G401 (cell line): ENCODE results near the gene RORC. TPM values are rescaled to one million over a fixed set of nuclear protein-coding genes. Genes with fewer than 3 reads are reported as not detected.

Experiments
- total RNA-seq: library from RNA; depleted of rRNA; stranded (reverse); fragments of >200 nt; shearing (Covaris generic); gene quantifications from 2 replicates; pipeline ENCODE4 v1.2.3, GENCODE V29; 2014; rRNA removed

RORC gene
- total RNA-seq, 1 experiment from 2014 or later = not detected

Other genes with a start within 250 kb of the RORC start
- 25.5 and 32.7 TPM in 2 replicates for gene SNX27, start 219.8 kb downstream of the RORC start, total RNA-seq
- not detected in 2 replicates for gene CELF3, start 115.0 kb downstream of the RORC start, total RNA-seq
- not detected in 2 replicates for gene RIIAD1, start 110.3 kb downstream of the RORC start, total RNA-seq
- 173 and 199 TPM in 2 replicates for gene MRPL9, start 68.3 kb downstream of the RORC start, total RNA-seq
- gene TDRKH, start 41.3 kb downstream of the RORC start, total RNA-seq = 20.6 and 21.2 TPM in 2 replicates
- gene LINGO4, start 26.4 kb downstream of the RORC start, total RNA-seq = not detected in 2 replicates
- gene C2CD4D, start 8.0 kb upstream of the RORC start, total RNA-seq = not detected in 2 replicates
- not detected in 2 replicates for gene THEM5, start 21.9 kb upstream of the RORC start, total RNA-seq
- gene THEM4, start 77.7 kb upstream of the RORC start, total RNA-seq = not detected in 2 replicates
- not detected in 2 replicates for gene S100A10, start 162.1 kb upstream of the RORC start, total RNA-seq
- not detected in 2 replicates for gene S100A11, start 205.2 kb upstream of the RORC start, total RNA-seq